Fibroblast of skin of left quadriceps (primary cell): ENCODE measurements around the gene TMEM129.
A peak's percentile ranks its signal among the peaks of the same experiment; 100 is the strongest.

Experiments used
- DNase-seq, 2 experiments: peaks; one replicate each; pipeline ENCODE4 v3.0.0-alpha.2; 2013; ENCODE audit warnings: low read depth in 2 of 2

The TMEM129 gene

DNA sequence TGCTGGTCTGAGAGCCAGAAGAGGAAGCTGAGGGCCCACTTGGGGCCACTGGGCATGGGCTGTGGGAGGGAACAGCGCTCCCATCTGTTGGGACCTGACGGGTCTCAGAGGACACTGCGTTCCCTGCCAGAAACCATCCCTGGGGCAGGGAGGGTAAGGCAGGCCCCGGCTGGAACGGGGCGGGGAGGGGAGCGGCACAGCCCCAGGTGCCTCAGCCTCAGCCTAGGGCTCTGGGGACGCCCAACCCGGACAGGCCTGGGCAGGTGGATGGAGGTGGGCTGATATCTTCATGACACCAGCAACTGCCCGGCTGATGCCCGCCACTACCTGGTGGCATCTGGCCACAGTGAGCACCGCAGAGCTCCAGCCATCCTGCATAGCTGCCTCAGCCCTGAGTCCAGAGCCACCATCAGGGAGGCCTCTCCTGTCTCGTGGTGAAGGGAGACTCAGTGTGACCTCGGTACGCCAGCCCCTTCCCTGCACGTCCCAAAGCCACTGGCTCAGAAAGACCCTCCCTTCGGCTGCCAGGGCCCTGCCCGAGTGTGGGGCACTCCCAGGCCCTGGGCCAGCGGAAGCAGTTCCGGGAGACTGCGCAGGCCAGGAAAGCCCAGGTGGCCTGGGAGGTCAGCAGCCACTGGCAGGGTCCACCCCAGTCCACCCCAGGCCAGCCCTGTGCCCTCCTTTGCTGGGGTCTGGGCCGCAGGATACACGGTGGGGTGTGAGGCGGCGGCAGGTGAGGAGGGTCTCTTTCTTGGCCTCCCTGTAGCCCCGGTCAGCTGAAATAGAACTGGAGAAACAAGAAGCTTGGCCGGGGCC is 37.4 kb upstream of the TMEM129 start:
- DNase-seq, result no peak

DNA sequence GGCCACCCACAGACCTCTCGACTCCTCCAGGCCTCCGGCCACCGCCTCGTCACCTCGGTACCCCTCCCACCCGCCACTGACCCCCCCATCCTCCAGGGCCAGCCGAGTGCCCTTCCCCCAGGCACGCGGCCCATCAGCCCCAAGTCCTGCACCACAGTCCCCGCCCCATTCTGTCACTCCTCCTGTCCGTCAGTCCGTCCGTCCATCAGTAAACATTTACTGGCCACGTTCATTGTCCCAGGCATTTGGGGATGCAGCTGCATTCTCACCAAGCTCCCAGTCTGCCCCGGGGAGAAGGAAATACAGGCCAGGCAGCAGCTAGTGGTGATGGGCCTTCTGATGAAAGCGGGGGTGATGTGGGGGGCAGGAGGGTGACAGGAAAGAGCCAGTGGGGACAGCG is 36.7 kb upstream of the TMEM129 start:
- no peak for DNase-seq

DNA sequence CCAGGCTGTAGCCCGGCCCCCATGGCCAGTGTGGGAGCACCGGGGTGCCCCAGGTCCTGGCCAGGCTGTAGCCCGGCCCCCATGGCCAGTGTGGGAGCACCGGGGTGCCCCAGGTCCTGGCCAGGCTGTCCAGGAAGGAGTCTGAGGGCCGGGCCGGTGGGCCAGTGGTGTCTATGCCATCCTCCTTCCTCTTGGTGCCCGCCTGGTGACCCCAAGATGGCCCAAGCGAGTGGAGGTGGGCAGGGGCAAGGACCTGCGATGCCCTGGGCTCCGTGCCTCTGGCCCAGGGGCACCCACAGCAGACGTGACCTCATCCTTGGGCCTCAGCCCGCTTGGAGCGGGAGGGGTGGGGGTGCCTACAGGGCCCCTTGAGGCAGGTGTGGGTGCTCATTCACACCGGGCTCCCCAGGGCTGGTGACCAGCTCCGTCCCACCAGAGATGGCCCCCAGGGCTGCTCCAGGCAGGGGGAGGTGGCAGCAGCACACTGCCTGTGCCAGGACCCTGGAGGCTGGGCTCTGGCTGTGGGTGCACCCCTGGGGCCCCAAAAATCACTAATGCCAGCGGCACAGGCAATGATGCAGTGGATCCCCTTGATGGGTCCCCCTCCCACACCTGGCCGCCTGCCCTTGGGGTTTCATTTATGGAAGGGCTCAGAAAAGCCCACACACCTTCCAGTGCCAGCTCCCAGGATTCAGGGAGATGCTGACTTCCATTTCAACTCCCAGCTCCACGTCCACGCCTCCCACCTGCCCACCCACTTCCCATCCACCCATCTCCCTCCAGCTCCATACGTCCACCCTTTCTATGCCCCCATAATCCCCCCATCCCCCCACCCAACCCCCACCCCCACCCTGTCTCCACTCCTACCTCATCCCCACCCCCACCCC is 36.0 kb upstream of the TMEM129 start:
- DNase-seq, result no peak

DNA sequence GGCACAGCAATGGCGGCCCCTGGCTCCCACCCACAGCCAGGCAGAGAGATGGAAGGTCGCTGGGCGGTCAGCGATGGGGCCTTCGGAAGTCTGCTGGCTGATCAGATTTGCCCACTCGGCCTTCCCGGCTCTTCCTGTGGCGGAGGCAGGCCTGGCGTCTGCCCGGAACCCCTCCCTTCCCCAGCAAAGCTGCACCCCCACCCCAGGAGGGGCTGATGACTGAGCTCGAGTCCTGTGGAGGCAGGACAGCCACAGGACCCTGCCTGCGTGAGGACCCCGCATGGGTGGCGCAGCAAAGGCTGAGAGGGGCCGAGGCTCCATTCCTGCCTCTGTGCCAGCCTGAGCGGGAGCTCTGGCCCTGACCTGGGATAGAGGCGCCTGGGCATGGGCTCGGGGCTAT is 35.0 kb upstream of the TMEM129 start:
- DNase-seq, result no peak

DNA sequence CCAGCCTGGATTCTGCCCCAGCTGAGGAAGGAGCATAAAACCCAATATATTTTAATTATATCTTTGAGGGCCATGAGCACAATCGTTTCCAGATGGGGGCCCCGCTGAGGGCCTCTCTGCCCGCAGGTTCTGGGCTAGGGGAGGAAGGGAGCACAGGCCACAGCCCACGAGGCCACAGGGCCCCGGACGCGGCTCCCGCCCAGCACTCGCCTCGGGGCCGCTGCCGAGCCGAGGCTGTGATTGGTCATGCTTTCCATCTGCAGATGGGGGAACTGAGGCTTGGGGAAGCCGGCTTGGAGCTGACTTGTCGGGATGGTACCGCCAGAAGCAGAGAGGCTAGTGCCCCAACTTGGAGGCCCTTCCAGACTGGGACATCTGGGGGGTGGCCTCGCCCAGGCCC is 34.2 kb upstream of the TMEM129 start:
- DNase-seq, result no peak

DNA sequence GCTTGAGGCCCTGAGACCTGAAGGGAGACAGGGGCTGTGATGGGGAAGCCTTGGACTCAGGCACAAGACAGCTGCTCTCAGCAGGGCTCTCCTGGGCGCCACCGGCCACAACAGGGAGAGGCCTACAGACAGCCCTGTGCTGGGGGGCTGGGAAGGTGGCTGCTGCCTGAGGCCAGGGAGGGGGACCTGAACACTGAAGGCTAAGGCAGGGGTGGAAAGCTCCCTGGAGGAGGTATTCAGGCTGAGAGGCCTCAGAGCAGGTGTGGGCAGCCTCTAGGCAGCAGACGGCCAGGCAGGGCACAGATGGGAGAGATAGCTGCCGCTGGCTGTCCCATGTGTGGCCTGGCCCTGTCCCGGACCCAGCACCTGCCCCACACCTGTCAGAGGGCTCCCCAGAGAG is 33.2 kb upstream of the TMEM129 start:
- no peak for DNase-seq

DNA sequence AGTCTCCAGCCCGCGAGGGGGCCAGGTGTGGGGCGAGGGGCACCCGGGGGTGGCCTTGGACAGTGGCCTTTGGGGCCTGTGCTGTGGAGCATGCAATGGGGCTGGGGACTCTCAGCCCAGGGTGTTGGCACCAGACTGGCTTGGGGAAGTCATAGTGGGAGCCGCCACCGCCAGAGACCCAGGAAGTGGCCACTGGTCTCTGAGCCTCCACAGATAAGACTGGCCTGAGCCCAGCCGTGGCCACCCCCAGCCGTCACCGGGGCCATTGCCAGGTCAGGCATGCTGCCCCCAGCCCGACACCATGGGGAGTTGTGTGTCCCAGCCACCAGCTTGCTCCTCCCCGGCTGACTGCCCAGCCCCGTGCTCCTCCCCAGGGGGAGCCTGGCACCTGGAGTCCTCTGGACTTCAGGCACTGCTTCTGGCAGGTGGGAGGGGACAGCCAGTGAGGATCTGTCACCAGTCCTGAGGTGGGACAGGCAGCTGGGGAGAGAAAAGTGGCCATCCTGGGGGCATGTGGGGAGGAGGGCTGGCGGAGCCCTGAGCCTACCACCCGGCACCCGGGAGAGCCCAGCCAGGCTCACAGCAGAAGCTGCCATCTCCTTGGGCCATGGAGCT is 32.7 kb upstream of the TMEM129 start:
- DNase-seq, result no peak

DNA sequence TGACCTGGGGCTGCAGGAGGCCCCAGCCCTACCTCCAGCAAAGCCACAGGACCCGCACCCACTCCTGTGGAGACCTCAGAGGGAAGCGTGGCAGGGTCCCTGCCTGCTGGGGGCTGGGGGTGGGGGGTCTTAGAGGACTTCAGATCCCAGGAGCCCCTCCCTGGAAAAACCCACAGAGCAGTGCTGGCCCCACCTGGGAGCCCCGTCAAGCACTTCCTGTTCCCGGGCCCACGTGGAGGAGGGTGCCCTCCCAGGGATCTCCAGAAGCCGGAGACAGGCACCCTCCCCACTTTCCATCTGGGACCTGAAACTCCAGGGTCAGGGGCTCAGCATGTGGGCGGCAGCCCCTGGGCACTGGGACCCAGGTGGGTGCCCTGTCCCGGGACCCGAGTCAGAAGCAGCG is 32.2 kb upstream of the TMEM129 start:
- no peak for DNase-seq

DNA sequence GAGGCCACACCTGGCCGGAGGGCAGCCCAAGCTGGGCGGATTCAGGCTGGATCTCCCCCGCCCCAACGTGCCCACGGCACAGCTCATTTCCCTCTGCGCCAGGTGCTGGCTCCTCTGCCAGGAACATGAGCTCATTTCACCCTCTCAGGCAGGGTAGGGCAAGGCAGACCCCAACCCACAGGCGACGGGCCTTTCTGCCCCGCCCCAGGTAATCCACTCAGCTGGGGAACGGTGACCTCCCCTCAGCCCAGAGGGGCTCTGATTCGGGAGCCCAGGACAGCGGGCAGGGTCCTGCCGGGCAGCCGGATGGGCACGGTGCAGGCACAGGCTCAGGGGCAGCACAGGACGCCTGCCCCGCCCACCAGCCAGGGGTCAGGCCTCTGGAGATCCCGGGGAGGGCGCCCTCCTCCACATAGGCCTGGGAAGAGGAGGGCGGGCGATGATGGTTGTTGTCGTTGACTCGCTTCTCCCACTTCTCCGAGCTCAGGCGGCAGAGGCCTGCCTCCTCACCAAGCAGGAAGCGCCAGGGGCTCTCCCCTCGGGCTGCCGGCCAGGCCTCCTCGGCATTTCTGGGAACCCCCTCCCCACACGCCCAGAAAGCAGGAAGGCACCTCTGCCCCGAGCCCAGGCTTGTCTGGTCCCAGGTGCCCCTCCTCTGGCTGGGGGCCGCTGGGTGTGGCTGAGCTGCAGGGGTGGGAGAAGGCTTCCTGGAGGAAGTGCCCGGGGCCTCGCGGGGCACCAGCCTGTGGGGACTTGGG is 31.3 kb upstream of the TMEM129 start:
- DNase-seq, result no peak

DNA sequence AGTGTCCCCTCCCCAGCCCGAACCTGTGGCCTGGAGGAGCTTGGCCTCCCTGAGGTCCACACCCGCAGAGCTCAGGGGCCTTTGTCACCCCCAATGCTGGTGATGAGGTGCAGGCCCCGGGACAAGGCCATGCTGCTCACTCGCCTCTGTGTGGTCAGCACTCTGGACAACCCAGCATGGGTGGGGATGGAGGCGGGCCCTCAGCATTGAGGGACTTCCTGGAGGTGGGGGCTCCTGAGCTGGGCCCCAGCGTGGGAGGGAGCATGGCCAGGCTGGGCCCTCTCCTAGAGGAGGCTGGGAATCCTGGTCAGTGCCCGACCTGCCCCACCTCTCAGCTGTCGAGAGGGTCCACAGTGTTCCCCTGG is 30.8 kb upstream of the TMEM129 start:
- DNase-seq, result no peak

DNA sequence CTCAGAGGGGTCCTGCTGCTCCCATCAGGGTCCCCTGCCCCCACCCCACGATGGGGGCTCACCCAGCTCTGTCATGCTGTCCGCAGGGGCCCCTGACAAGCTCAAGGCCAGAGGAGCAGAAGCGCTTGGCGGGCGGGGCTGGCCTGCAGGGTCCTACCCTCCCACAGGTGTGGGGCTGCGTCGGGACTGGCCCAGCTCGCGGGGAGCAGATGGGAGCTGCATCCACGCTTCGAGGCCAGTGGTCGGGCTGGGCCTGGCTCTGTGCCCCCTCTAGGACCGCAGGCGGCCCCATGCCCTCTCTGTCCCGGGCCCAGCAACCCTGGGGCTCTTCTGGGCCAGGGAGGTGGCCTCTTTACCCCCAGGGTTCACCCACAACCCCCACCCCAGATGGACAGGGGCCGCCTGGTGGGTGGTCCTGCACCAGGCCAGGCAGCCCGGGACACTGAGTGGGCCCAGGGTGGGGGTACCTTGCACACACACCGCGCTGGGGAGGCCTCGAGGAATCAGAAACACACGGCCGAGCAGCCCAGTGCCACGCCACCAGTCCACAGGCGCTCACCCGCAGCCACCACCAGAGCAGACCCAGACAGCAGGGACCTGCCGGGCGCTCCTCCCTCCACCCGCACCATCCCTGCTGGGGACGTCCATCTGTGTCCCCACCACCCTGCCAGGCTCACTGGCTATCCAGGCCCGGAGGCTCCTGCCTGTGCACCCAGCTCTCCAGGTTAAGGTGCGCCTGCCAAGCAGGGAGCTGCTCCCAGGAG is 30.2 kb upstream of the TMEM129 start:
- no peak for DNase-seq

DNA sequence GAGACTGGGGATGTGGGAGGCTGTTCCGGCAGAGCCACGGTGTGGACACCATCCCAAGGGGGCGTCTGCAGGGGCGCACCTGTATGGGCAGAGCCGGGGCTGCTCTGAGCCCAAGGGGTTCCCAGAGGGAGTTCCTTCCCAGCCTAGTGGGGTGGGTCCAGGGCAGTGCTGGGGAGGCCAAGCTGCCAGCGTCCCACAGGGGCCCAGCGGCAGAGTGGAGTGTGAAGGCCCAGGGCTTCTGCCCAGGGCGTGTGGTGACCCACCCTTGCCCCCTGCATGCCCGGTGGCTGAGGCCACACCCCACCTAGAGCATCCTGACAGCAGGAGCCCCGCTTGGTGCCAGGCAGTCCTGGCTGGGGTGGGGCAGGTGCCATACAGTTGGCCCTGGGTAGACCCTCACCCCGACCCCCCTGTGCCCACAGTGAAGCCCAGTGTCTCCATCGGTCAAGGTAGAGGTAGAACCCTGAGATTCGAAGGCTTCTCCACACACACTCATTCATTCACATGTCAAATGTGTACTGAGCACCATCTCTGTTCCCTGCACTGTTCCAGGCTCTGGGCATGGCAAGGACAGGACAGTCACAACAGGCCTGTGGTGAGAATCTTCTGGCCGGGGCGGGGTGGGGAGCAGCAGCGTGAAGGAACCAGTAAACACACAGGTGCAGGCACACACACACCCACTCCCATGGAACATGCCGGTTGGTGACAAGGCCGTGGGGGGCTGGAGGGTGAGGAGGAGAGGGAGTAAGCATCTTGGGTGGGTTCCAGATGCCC is 29.4 kb upstream of the TMEM129 start:
- DNase-seq, result no peak

DNA sequence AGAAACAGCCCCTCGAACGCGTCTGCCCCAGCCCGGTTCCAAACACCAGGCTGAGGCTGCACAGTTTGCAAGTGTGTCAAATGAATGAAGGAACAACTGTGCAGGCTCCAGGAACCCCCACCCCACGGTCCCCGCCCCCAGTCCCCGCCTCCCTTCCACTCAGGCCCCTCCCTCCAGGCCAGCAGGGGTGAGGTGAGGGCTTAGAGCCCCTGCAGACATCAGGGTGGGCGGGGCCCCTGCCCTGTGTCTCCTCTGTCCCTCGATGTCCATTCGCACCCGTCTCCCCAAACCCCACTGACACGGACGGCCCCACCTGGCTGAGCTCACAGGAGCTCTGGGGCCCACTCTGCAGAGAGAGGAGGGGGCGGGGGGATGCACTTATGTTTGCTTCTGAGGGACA is 28.7 kb upstream of the TMEM129 start:
- no peak for DNase-seq

DNA sequence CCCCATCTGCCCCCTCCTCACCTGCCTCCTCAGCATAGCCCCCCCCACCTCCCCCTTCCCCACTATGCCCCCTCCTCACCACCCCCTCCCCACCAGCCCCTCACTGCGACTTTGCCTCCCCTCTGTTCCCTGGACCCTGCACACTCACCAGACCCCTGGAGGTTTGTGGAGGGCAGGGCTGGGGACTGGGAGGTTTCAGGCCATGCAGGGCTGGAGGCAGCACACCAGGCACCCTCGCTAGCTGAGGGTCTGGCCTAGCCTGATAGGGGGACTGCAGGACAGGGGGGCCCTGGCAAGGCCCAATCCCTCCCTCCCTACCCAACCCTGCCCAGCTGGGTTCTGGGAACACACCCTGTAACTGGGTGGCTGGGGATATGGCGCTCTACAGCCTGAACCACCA is 28.2 kb upstream of the TMEM129 start:
- DNase-seq, result no peak

DNA sequence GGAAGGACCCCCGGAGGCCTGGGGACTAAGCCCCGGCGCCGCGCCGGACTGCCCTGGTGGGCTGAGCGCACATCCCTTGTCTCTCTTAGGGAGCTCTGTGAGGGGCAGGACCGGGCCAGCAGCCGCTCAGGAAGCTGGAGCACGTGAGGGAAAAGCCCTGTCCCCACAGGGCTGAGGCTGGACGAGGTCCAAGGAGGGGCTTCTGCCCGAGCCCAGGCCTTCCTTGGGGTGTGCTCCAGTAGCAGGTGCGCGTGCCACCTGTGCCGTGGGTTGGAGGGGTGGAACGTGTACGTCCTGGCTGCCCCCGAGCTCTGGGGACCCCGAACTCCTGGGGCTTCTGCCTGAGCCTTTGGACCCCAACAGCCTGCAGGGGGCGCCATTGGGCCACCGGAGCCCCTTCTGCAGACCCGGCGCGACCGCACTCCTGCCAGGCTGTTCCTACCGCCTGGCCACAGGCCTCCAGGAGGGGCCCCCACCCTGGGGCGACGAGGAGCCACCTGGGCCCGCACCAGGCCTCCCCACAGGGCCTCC is 27.4 kb upstream of the TMEM129 start:
- DNase-seq, result peak in 1 of 2 experiments; percentile 16

DNA sequence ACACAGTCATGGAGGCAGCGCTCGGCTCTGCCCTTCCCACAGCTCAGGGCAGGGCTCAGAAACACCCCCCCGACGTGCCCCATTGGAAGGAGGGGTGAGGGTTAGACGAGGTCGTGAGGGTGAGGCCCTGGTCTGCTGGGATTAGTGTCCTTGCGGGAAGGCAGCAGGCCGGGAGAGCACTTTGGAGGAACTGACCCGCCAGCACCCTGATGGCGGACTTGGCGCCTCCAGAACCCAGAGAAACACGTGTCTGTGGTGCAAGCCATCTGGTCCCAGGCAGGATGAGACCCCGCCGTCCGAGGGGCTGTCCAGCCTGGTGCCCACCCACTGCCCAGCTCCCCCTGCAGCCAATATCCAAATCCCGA is 26.5 kb upstream of the TMEM129 start:
- DNase-seq, result no peak

DNA sequence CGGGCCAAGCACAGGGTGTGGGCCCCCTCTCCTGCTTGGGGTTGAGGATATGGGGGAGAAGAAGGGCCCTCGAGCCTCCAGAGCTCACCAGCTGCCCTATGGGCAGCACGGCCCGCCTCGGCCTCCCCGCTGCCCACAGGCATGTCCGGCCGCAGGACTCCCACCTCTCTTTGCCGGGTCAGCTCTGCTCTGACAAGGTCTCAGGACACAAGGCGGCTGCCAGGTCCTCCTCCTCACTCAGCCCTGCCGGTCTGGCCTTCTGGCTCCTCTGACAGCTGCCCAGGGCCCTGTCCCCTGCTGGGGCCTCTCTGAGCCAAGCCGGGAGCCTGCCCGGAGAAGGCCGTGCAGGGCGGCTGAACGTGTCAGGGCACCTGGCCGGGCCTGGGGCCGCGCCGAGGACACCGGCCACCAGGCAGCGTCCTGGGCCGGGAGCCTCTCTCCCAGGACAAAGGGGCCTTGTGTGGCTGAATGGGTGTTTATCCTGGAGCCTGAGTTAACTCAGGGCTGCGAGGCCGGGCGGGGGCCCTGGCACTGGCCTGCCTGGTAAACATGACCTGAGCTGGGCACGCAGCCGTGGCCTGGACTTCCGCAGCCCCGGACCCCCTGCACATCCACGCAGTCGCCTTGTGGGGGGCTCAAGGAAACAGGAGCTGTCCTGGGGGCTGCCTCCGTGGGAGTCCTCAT is 25.9 kb upstream of the TMEM129 start:
- DNase-seq, result no peak

DNA sequence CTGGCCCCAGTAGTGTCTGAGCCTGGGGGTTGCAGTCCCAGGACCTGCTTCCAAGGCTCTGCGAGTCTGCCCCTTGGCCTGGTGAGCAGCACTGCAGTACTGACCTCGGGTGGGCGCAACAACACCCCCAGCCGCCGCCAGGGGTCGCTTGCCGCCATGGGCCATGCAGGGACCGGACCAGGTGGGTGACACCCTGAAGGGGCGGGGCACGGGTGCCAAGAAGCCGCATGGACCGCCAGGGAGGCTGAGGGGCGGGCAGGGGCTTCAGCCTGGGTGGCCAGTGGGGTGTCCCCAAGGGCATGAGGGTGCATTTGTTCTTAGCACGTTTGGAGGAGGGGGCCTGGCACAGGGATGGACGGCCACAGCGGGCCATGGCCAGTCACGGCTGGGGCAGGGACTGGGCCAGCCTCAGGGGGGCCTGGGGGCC is 25.2 kb upstream of the TMEM129 start:
- peak in 1 of 2 experiments; percentile 18 for DNase-seq

DNA sequence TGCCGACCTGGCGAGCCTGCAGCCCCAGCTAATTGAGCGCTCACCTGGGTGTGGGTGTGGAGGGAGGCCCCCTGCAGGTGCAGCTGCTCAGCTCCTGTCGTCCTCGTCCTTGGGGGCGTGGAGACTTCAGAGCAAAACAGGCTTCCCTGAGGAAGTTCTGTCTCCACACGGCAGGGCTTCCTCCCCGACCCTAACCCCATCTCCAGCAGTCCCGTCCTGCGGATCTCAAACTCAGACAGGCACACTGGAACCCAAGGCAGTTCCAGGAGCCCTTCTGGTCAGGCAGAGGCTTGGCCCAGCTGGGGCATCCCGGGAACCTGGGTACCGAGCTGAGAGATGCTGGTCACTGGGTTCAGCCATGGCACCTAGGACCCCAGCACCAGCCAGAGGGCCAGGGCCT is 24.6 kb upstream of the TMEM129 start:
- no peak for DNase-seq

DNA sequence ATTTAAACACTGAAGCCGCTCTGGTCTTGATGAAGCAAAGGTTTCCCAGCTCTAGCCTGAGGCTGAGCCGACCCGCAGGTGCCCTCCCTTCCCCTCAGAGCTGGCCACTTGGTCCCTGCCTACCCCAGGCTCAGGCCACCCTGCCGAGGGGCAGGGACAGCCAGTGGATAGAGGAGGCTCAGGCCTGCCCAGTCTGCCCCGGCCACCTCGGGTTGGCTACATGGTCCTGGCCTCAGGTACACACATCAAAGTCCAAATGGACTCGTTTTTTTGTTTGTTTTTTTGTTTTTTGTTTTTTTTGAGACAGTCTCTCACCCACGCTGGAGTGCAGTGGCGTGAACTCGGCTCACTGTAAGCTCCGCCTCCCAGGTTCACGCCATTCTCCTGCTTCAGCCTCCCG is 24.0 kb upstream of the TMEM129 start:
- no peak for DNase-seq
